GM20431 (cell line): ENCODE measurements around the gene COL15A1.

Source experiments
- in situ Hi-C: fragments of 300-500 bp; cut with MseI, MboI; formaldehyde crosslinking; loops from one replicate; pipeline ENCODE4 v1.15.0; 2020; ENCODE audit warnings: low sequenced_read_pairs; ENCODE audit not compliant: unreplicated experiment

Gene COL15A1

DNA sequence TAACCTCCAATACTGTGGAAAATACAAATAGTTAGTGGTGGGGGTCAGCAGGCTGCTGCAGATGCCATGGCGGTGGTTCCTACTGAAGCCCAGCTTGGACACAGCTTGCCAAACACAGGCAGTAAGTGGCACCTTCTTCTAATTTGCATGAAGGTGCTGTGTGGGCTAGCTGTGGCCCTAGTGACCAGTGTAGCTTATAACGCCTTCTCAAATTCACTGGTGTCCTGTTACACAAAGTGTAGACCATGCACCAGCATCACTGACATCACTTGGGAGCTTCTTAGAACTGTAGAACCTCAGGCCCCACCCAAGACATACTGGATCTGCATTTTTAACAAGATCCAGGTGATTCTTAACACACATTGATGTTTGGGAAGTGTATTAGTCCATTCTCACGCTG is 102.4 kb downstream of the COL15A1 start:
- in situ Hi-C loops, result no loop called here

GRCh38 chr9:99046542-99047071 is 102.9 kb downstream of the COL15A1 start:
- in situ Hi-C loops, result no loop called here

GRCh38 chr9:99049228-99049627 is 105.5 kb downstream of the COL15A1 start:
- in situ Hi-C loops, result no loop called here

GRCh38 chr9:99049641-99050040 is 105.9 kb downstream of the COL15A1 start:
- in situ Hi-C loops, result no loop called here

DNA sequence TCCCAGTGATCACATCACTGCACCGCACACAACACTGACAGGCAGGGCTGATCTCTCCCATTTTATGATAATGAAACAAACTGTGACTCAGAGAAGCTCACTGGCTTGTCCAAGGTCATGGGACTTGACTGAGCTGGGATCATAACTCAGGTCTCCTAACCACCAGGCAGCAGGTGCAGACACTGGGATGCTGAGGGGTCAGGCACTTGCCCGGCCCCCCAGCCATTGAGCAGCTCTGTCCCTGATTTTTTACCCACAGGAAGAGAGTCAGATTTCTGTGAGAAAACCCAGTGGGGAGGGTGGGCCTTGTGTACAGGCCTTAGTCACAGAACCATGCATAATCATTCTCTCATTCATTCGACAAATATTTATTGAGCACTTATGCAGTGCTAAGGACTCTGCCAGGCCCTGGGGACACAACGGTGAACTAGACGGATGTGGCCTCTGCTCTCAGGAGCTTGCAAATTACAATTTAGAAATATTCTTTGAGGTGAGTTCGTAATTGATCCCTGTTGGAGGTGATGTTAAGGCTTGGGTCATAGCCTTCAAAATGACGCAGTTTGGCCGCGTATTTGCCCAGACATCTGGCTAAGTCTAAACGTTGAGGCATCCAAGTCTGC is 106.7 kb downstream of the COL15A1 start:
- in situ Hi-C loops, result no loop called here

DNA sequence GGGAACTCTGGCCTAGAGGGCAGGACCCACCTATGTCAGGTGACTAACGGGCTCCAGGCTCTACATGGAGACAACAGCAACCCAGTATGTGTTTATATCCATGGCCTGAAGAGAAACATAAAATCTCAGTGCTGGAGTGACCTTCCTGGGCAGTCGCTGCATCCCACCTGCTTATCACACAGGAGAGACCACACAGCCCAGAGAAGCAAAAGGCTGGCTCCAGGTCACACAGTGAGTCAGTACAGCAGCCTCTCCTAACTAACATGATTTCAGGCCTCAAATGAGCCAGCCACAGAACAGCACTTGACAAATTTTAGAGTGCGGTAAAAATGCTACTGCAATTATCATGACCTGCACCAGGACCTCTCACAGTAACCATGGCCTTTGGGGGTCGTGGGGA is 107.2 kb downstream of the COL15A1 start:
- in situ Hi-C loops, result no loop called here

- in situ Hi-C loops, result no loop called here
Measured at GRCh38 chr9:99051406-99051805, 107.7 kb downstream of the COL15A1 start.

DNA sequence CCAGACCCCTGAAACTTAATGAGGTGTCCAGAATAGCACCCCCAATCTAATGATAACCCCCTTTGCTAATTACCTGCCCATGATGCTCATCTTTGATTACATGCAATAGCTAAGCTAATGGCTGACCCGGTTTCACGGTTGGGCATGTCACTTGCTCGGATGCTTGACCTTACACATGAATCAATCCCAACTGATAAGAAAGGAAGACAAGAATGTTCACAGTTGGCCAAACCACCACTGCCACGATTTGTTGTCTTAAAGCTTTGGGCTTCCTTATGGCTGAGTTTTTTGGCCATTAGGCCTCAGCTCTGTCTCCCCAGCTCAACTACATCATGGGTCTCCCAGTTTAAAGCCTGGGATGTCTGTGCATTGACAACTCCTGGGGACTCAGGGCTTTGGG is 108.1 kb downstream of the COL15A1 start:
- in situ Hi-C loops, result no loop called here

DNA sequence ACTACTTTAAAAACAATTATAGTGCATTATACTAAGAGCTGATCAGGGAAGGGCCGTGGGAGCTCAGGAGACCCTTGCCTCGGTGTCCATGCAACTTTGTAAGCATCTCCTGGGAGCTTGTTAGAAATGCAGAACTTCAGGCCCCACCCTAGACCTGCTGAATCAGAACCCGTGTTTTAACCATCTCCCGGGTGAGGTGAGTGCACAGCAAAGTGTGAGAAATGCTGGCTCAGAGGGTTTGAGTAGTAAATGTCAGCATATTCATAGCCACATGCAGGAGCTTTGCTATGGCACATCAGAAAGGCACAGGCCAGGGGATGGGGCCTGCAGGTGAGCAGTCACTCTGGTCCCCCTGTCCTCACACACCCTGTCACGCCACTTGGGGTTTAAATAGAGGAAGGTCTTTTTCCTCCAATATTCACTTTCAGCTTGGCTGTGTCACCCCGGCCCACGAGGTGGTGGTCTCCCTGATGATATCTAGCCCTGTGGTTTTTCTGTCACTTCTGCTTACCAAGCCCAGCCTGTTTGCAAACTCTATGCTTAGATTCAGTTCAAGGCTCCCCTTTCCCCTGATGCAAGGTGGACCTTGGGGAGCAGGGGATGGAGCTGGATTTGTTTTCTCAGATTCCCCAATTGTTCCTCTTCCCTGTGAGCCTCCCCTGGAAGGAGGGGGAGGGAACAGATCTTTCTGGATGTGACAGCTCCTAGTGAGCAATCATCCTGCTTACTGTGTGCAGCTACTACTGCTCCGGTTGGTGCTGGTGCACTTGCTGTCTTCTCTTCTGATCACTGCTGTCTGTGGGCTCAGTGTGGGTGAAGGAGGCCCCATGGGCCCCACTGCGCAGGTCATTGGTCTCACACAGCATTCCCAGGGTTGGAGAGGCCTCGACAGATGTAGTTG is 109.4 kb downstream of the COL15A1 start:
- in situ Hi-C loops, result no loop called here

DNA sequence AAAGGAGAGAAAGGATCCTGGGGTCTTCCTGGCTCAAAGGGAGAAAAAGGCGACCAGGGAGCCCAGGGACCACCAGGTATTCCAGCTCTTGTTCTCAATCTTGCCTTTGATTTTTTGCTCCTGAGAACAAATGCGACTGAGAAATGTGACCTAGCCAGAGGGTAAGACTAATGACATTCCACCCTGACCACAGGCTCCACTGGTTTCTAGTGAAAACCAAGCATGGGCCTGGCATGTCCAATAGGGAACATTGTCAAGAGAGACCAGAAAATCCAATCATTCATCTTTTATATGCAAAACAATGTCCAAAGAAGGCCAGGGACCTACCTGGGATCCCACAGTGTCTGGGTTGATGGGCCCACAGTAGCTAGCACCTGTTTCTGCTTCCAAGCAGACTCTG is 110.9 kb downstream of the COL15A1 start:
- in situ Hi-C loops, result no loop called here

DNA sequence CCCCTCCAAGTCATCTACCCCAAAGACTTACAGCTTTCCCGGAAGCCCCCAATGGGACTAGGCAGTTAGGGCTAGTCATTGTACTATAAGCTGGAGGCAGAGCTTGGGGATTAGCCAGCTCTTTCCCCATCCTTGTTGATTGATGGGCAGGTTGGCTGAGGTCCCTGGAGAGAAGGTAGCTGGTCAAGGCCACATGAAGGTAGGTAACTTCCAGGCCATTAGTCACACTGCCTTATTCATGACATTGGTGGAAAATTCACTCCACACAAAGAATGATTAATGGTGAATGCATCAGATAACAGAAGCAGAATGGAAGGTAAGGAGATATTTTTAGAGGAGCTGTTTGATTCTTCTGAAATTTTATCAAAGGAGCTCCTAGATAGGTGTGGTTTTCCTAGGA is 111.7 kb downstream of the COL15A1 start:
- in situ Hi-C loops, result no loop called here

GRCh38 chr9:99056186-99056585 is 112.5 kb downstream of the COL15A1 start:
- in situ Hi-C loops, result no loop called here

GRCh38 chr9:99056886-99057664 is 113.4 kb downstream of the COL15A1 start:
- in situ Hi-C loops, result no loop called here

GRCh38 chr9:99057665-99058625 is 114.2 kb downstream of the COL15A1 start:
- in situ Hi-C loops, result no loop called here

- in situ Hi-C loops, result no loop called here
Measured at GRCh38 chr9:99058964-99059921, 115.5 kb downstream of the COL15A1 start.

- in situ Hi-C loops, result no loop called here
Measured at GRCh38 chr9:99060621-99061020, 116.9 kb downstream of the COL15A1 start.

GRCh38 chr9:99062549-99062948 is 118.8 kb downstream of the COL15A1 start:
- in situ Hi-C loops, result no loop called here

DNA sequence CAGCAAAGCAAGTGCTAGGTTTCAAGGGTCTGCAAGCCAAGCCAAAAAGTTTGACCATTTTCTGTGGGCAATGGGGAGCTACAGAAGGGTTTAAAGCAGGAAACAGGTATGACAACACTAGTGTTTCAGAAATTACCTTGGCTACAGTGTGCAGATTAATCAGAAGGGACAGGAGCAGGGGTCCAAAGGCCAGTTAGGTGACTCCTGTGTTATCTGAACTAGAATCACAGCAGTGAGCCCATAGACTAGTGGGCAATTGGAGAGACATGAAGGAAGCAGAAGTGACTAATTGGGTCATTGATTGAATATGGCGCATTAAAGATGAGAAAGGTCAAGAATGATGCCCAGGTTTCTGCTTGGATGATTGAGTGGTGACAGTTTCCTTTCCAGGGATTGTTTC is 119.8 kb downstream of the COL15A1 start:
- in situ Hi-C loops, result no loop called here
